Mesenteric fat pad (tissue), 1 donor: Measurements from ENCODE around the gene WIPI1. TPM values are rescaled to one million over a fixed set of nuclear protein-coding genes. Genes with fewer than 3 reads are reported as not detected.

Experiments
- DNase-seq: peaks from one replicate; pipeline ENCODE4 v3.0.0-alpha.2; 2020; ENCODE audit warnings: low spot score
- total RNA-seq: library from RNA; stranded (reverse); fragmentation: NEBNext Ultra II Directional; extraction: Animal tissue kit (Norgen Biotek cat#: 25700); gene quantifications from one replicate; pipeline ENCODE4 v1.2.1, GENCODE V29; 2021
- donor health status: DM: yes; HTN: yes; CAD: no.

Gene WIPI1
- total RNA-seq, 1 donor from 2014 or later = 124 TPM

- no peak for DNase-seq
These were observed 16.8 kb downstream of the WIPI1 start for GRCh38 chr17:68440526-68440925.

GRCh38 chr17:68439656-68440290, 17.5 kb downstream of the WIPI1 start:
- DNase-seq = no peak

GRCh38 chr17:68437979-68438822, 19.1 kb downstream of the WIPI1 start:
- DNase-seq = no peak

GRCh38 chr17:68435876-68436842, 21.1 kb downstream of the WIPI1 start:
- peak; percentile 80 for DNase-seq

GRCh38 chr17:68435361-68435760, 21.9 kb downstream of the WIPI1 start:
- no peak for DNase-seq

- no peak for DNase-seq
These were observed 23.3 kb downstream of the WIPI1 start for GRCh38 chr17:68433911-68434508.

GRCh38 chr17:68433211-68433610, 24.1 kb downstream of the WIPI1 start:
- DNase-seq = no peak

- DNase-seq = no peak
These were observed 25.0 kb downstream of the WIPI1 start for GRCh38 chr17:68432086-68432864.

- DNase-seq = no peak
These were observed 25.6 kb downstream of the WIPI1 start for GRCh38 chr17:68431661-68432071.

- DNase-seq = no peak
These were observed 26.2 kb downstream of the WIPI1 start for GRCh38 chr17:68431045-68431608.

GRCh38 chr17:68429881-68430280, 27.4 kb downstream of the WIPI1 start:
- no peak for DNase-seq

- no peak for DNase-seq
These were observed 28.7 kb downstream of the WIPI1 start for GRCh38 chr17:68428498-68429172.

GRCh38 chr17:68427575-68427974, 29.7 kb downstream of the WIPI1 start:
- no peak for DNase-seq

GRCh38 chr17:68425979-68426378, 31.3 kb downstream of the WIPI1 start:
- DNase-seq = no peak

GRCh38 chr17:68424861-68425260, 32.4 kb downstream of the WIPI1 start:
- no peak for DNase-seq

GRCh38 chr17:68424203-68424602, 33.1 kb downstream of the WIPI1 start:
- no peak for DNase-seq

- no peak for DNase-seq
These were observed 34.0 kb downstream of the WIPI1 start for GRCh38 chr17:68423251-68423650.

- no peak for DNase-seq
These were observed 34.5 kb downstream of the WIPI1 start for GRCh38 chr17:68422821-68423220.

GRCh38 chr17:68421486-68421885, 35.8 kb downstream of the WIPI1 start:
- DNase-seq = no peak
